HG03175 (cell line): Measurements from ENCODE around the gene PHF2.

Experiments
- ATAC-seq: cut with Tn5 transposase; IDR thresholded peaks from one replicate; pipeline ENCODE4 v1.9.1; 2021; ENCODE audit warnings: mild to moderate bottlenecking, moderate library complexity; ENCODE audit not compliant: unreplicated experiment

PHF2 gene

DNA sequence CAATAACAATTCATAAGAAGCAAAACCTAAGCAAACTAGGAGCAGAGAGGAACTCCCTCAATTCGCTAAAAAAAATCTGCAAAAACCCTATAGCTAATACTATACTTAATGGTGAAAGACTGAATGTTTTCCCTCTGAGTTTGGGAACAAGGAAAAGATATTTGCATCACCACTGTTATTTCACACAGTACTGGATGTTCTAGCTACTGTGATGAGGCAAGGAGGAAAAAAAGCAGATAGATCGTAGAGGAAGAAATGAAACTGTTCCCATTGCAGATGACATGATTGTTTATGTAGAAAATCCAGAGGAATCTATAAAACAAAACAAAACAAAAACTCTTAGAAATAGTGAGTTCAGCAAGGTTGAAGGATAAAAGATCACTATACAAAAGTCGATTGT, 116.7 kb downstream of the PHF2 start:
- ATAC-seq, result no peak

DNA sequence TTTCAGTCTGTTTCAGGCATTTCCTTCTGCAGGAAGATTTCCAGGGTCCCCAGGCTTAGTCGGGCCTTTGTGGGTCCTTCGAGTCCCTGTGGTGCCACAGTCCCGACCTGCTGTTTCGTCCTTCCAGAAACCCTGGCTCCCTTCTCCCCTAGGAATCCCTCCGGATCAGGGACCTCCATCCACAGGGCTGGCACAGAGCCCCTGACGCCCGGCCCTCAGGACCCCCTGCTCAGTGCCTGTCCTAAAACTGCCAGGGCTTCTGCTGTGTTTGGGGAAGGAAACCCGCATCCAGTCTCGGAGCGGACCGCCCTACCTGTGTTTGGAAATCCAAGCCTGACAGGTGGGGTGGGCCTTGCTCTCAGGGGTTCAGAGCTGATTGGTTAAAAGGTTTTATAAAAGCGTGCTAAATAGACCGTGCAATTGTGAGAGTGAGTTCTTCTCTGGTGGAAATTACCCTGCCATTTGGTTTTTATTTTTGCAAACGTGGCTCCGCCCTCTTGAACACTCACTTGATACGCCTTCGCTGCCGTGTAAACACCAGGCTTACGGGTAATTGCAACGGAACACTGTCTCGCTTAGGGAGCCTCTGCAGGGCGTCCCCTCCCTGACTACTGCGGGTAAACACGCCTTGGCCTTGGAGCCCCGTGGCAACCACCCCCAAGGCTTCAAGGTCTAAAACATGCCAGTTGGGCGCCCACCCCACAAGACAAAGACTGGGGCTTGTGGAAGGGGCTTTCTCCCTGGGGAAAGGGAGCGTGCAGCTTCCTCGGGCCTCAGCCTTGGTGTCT, 121.2 kb downstream of the PHF2 start:
- no peak for ATAC-seq

DNA sequence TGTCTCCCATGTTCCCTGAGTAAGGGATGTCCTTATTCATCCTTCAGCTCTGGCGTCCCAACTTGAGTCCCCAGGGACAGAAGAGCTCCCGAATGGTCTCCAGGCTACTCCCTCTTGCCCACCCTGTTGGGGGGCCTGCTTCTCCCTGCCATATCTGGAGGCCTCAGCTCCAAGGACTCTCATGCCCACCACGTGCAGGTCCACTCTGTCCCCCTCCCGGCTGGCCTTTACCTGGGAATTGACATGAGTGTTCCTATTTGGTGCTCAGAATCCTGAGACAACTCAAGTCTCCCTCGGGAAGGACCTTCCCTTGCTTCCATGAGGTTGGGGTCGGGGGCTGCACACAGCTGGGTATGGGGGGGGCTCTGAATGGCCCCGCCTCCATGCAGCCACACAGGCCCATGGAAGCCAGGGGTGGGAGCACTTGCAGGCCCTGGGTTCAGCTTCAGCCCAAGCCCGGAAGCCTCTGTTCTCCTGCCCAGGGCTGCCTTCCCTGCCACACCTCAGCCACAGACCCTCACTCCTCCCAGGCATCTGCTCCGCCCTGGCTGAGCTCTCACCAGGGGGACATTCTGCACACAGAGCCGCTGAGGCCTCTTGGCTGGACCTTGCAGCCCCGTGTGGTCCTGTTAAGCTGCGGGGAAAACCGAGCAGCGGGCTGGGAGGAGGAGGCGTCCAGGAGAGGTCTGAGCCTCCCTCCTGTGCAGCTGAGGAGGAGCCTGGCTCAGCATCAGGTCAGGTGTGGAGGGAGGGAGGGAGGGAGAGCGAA, 121.9 kb downstream of the PHF2 start:
- no peak for ATAC-seq

DNA sequence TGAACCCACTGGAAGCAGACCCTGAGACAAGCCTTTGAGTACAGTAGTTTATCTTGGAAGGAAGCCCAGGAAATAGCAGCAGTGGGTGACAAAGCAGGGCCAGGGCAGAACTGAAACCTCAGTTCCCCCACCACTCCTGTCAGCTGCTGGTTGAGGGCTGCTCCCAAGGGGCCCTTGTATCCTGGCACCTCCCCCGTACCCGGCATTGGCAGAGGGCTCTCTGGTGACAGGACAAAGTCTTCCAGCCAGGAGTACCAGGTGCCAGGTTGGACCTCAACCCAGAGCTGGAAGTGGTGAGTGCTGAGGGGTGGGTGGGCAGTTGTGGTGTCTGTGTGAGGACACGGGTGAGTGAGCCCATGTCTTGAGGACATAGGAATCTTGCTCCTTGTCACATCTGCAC, 123.3 kb downstream of the PHF2 start:
- ATAC-seq, result no peak

DNA sequence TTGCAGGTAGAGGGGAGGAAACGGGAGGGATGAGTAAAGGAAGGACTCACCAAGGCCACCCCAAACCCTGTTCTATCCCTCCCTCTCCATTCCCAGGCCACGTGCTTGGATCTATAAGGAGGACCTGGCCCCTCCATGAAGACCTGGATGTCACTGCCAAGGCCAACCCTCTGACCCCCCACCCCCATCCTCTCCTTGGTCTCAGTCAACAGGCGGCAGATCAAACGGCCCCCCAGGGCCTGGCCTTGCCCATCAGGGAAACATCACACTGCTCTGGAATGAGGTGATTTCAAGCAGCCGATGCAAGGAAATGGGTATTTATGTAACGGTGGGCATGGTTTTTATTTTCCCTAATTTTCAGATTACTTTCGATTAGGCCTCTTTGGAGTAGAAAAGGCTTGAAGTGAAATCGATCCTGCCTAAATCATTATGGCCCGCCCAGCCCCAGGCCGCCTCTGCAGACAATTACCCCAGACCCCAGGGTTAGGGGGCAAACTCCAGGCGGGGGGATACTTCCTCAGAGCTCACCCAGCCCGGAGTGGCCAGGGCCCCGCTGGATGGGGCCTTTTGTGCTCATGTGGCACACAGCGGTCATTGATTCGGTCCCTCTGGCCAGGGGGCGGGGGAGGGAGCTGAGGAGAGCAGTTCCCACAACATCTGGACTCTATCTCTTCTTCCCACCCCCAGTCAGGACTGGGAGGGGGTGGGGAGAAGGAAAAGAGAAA, 125.3 kb downstream of the PHF2 start:
- no peak for ATAC-seq

DNA sequence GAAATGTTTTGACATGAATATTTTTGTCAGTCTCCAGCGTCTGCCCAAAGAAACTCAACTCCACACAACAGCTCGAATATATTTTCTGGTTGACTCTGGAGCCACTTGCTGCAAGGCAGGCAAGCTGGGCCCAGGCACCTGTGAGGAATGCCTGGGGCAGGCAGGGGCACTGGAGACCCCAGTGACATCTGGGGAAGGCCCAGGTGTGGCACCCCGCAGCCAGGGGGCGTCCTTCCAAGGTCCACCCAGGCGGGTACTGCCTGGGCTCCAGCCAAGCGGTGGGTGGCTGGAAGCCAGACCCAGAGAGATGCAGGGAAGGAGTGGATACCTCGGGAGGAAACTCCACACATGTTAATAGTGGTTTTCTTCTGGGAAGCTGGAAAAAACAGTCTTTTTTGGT, 125.9 kb downstream of the PHF2 start:
- no peak for ATAC-seq

DNA sequence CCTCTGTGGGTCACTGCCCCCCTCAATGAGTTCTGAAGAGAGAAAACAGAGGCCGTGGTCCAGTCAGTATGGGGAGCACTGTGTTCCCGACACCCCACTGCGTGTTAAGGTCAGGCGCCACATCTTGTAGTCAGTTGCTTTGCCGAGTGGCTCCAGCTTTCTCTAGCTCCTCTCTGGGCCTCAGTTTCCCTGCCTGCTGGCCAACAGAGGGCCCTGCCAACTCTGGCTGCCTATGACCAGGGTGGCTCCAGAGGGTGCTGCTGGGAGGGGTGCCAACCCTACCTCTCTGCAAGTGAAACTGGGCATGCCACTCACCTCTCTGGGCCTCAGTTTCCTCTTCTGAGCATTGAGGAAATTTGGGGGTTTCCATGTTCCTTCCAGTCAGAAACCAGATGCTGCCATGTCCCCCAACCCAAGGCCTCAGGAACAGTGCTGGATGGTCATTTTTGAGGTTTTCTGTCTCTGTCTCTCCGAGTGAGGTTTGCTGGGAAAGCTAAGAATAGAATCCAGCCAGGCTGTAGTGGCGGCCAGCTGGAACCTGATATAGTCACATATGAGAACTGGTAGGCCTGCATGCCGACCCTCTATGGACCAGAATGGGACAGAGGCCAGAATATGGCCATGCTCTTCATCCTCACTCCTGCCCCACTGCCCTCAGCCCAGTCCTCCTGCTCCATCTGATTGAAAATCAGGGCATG, 132.1 kb downstream of the PHF2 start:
- no peak for ATAC-seq

DNA sequence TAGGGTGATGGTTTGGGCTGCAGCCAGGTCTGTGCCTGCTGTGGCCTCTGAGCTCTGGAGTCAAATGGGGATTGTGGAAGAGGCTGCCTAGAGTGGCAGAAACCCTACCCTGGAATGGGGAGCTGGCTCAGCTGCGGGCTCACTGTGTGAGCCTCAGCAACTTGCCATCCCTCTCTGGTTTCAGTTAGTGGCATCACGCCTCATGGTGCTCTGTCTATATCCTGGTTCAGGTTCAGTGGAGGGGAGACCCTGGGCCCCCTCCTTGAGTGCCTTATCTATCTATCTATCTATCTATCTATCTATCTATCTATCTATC, 132.6 kb downstream of the PHF2 start:
- no peak for ATAC-seq

DNA sequence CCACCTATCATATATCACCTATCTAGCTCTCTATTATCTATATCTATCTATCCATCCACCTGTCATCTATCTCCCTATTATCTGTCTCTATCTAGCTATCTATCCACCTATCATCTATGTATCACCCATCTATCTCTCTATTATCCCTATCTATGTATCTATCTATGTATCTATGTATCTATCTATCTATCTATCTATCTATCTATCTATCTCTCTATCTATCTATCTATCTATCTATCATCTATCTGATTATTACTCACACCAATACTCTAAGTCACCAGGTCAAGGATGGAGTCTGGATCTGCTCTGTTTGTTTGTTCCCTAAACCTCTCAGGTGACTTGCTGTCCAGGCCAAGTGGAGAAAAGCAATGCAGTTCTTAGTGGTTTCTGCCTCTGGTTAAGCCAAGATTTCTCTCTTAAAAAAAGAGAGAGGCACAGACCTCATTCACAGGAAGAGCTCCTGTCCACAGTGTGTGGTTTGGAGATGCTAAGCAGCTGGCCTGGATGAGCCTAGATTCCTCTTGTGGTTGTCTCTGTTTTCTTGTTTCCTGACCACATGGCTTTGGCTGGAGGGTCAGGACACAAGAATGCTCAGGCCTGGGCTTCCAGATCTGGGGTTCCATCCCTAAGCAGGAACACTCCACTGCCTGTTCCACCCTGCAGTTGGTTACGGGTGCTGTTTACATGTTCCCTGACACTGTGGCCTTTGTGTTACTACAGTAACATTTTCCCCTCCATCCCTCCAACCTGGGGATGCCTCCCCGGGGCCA, 133.4 kb downstream of the PHF2 start:
- no peak for ATAC-seq

DNA sequence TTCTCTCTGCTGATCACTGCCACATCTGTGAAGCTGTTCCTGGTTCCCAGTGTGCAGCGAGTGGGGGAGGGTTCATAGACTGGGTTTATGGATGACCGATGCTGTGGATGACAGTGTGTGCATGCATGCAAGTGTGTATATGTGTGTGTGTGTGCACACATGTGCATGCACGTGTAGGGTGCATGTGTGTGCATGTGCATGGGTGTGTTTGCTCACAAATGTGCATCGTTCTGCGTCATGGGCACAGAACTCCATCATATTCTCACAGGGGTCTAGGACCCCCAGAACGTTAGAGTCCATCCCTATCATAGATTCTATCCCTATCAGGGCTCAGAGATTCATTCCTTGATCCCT, 134.0 kb downstream of the PHF2 start:
- no peak for ATAC-seq

DNA sequence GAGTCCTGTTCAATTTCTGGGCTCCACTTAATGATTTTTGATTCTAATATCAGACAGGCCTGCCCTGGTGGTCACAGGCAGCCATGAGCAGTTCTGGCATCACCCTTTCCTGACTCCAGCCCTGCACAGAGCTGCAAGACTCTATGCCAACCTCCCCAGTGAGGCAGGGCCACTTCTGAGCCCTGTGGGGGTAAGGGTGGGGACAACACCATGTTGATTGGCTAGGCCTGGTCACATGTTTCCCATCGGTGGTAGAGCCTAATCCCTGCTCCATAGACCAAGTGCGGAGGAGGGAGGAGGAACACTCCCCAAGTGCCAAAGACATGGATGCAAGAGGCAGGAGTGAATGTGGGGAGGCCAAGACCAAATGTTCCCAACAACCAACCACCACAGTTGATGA, 134.6 kb downstream of the PHF2 start:
- ATAC-seq, result no peak

DNA sequence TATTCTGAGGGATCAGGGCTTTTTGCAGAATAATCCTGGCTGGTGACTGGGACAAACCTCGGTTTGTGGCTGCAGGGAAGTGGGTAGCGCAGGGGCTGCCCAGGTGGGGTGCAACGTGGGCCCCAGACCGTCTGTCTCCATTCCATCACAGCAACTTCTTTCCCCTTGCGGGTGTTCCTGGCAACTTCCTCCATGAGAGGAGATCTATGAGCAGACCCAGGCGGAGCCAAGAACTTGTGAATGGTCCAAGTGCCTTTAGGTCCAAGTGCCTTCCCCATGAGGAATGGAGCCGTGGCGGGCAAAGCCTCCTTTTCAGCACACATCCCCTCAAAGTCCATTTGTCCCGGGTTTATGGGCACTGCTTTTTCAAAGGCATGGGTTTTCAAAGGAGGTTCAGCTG, 136.5 kb downstream of the PHF2 start:
- ATAC-seq, result no peak

DNA sequence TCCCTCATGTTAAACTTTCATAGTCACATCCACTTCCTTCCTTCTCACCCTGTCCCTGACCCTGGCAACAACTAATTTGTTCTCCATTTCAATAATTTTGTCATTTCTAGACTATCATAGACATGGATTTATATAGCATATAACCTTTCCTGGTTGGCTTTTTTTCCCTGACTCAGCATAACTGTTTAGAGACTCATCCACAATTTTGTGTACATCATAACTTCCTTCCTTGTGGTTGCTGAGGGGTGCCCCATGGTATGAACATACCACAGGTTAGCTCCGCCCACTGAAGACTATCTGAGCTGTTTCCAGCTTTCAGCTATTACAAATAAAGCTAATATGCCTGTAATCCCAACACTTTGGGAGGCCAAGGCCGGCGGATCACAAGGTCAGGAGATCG, 137.3 kb downstream of the PHF2 start:
- ATAC-seq, result no peak

DNA sequence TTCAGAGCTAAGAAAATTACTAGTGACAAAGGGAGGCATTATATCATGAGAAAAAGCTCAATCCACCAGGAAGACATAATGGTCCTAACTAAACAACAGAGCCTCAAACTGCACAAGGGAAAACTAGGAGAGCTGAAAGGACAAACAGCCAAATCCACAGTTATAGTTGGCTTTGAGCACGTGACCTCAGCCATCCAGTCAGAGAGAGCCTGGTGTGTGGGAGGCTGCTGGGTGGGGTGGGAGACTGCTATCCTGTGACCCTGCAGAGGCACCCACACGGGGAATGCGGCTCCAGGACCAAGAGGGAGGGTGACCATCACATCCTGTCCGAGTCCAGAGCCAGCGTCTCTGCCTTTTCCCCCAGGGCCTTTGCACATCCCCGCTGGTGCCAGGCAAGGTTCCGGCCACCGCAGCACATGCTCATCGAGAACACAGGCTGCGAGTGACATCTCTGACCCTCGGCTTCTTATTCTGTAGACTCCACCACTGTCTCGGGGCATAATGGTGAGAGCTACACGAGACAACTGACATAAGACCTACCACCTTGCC, 145.1 kb downstream of the PHF2 start:
- no peak for ATAC-seq

DNA sequence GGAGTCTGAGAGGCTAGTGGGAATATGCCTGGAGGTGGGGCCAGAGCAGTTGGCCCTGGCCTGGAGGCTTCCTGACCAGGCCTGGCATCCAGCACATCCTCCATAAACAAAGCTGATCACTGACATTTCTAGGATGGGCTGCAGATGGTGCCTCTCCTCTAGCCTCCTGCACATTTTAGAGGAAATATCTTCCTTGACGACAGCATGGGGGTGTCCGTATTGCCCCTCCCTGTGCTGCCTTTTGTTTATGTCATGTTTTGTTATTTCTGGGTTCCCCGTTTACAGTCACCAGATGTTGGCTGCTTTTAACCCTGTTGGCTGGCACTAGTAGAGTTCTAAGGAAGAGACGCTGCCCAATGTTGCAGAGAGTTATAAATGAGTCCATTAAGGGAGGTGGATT, 148.5 kb downstream of the PHF2 start:
- ATAC-seq, result no peak

DNA sequence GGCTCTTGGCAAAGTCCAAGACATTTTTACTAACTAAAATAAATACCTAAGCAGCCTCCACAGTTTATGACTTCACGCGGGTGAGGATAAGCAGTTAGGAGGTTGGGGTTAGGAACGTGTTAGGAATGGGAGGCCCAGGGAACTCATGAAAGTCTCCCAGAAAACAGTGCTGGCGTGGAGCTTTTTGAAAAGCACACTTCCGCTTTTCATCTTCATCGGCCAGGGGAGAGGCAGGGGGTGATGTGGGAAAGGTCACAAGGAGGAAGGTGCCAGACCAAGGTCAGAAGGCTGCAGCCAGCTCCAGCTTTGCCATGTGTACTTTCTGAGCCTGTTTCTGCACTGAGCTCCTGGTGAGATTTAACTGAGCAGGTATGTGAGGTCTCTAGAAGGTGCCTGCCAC, 149.0 kb downstream of the PHF2 start:
- no peak for ATAC-seq

DNA sequence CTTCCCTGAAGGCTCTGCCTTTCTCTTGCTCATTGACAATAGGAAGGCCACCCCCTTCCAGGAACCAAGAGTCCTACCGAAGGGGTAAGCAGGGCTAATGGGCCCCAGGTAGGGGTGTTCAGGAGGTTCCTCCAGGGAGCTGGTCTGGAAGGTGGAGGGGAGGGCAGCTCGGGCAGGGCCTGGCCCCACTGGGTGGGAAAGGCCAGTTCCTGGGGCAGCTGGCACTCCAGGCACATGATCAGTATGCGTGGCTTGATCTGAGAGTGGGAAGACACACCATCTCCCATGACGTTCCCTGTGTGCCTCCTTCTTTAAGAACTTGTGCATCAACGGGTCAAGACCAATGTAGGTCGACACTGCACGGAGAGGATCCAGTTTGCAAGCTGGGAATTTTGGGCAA, 149.8 kb downstream of the PHF2 start:
- no peak for ATAC-seq
